ENCODE results near the gene SPOCK1.

DNA sequence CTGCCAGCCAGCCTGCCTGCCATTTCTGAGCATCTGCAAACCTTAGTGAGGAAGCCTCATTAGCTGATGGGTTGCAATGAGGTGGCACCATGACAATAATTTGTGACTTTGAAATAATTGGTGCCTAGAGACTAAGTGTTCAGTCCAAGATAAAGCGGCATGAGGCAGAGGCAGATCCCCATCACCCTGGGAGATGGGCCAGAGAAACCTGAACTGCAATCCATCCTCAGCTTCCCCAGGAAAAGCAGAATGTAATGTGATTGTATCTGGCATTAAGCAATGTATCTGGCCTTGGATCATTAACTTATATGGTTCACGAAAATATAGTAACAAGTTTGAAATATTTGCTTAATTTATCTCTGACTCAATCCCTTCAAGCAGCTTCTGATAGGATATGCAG lies 101.0 kb downstream of the SPOCK1 start:
- TF ChIP-seq, protein P1, sequence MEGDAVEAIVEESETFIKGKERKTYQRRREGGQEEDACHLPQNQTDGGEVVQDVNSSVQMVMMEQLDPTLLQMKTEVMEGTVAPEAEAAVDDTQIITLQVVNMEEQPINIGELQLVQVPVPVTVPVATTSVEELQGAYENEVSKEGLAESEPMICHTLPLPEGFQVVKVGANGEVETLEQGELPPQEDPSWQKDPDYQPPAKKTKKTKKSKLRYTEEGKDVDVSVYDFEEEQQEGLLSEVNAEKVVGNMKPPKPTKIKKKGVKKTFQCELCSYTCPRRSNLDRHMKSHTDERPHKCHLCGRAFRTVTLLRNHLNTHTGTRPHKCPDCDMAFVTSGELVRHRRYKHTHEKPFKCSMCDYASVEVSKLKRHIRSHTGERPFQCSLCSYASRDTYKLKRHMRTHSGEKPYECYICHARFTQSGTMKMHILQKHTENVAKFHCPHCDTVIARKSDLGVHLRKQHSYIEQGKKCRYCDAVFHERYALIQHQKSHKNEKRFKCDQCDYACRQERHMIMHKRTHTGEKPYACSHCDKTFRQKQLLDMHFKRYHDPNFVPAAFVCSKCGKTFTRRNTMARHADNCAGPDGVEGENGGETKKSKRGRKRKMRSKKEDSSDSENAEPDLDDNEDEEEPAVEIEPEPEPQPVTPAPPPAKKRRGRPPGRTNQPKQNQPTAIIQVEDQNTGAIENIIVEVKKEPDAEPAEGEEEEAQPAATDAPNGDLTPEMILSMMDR (conservative IDR thresholded peaks at IDR 0.05; ENCODE audit: low read depth, low read length) = no peak
- no peak for TF ChIP-seq EZH2phosphoT487 (IDR thresholded peaks at IDR 0.05; ENCODE audit: borderline replicate concordance, low read length)
